ENCODE measurements around the gene ETV5.

The ETV5 gene

GRCh38 chr3:186149319-186149960 is 40.6 kb upstream of the ETV5 start (continued):
- no peak for TF ChIP-seq PRDM2 (tag by site-specific recombination; IDR thresholded peaks at IDR 0.05; ENCODE audit: borderline replicate concordance)
- no peak for TF ChIP-seq PATZ1 (tag by site-specific recombination; IDR thresholded peaks at IDR 0.05)
- TF ChIP-seq, protein P1, sequence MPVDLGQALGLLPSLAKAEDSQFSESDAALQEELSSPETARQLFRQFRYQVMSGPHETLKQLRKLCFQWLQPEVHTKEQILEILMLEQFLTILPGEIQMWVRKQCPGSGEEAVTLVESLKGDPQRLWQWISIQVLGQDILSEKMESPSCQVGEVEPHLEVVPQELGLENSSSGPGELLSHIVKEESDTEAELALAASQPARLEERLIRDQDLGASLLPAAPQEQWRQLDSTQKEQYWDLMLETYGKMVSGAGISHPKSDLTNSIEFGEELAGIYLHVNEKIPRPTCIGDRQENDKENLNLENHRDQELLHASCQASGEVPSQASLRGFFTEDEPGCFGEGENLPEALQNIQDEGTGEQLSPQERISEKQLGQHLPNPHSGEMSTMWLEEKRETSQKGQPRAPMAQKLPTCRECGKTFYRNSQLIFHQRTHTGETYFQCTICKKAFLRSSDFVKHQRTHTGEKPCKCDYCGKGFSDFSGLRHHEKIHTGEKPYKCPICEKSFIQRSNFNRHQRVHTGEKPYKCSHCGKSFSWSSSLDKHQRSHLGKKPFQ (tag by site-specific recombination; IDR thresholded peaks at IDR 0.05), result no peak
- TF ChIP-seq ZSCAN4 (tag by site-specific recombination; IDR thresholded peaks at IDR 0.05), result no peak
- TF ChIP-seq ZNF354C (tag by site-specific recombination; IDR thresholded peaks at IDR 0.05; ENCODE audit: borderline replicate concordance, low read depth), result no peak
- TF ChIP-seq ZNF664 (tag by site-specific recombination; IDR thresholded peaks at IDR 0.05), result no peak
- no peak for TF ChIP-seq BCL11A (tag by site-specific recombination; IDR thresholded peaks at IDR 0.05; ENCODE audit: low read depth)
- TF ChIP-seq ZBTB49 (tag by site-specific recombination; IDR thresholded peaks at IDR 0.05; ENCODE audit: low read depth), result no peak

- no peak for TF ChIP-seq ZNF175 (tag by site-specific recombination; IDR thresholded peaks at IDR 0.05)
- TF ChIP-seq ZNF324 (tag by site-specific recombination; IDR thresholded peaks at IDR 0.05), result no peak
- TF ChIP-seq TCF7L2 (IDR thresholded peaks at IDR 0.05; ENCODE audit: borderline replicate concordance, low read depth, low read length), result no peak
- no peak for TF ChIP-seq KLF10 (tag by site-specific recombination; IDR thresholded peaks at IDR 0.05)
- no peak for TF ChIP-seq ZNF157 (tag by site-specific recombination; IDR thresholded peaks at IDR 0.05)
- TF ChIP-seq ZNF112 (tag by site-specific recombination; IDR thresholded peaks at IDR 0.05), result no peak
- no peak for TF ChIP-seq MYNN (tag by site-specific recombination; IDR thresholded peaks at IDR 0.05; ENCODE audit: borderline replicate concordance)
- no peak overlapping the region for H3K4me3 ChIP-seq (ENCODE audit: low read depth, low read length)
- H3K36me3 ChIP-seq (ENCODE audit: control insufficient read depth in 2 of 2, insufficient read depth in 1 of 2, low read length in 2 of 2), result no peaks in the 10 kb centered on the region
- ChIA-PET POLR2A (no interaction called here), CTCF (no interaction called here)
- H3K27ac ChIP-seq (ENCODE audit: extremely low read depth, low read depth, low read length), result no peak overlapping the region
- no peaks in the 10 kb centered on the region for H3K9me3 ChIP-seq (ENCODE audit: control insufficient read depth, insufficient read depth, low read depth, low read length)
- H3K4me1 ChIP-seq (ENCODE audit: control insufficient read depth, insufficient read depth, low read length), result no peaks in the 10 kb centered on the region
These were observed 35.4 kb upstream of the ETV5 start for GRCh38 chr3:186144257-186144656.
